ENCODE measurements around the gene CCDC157. TPM values are rescaled to one million over a fixed set of nuclear protein-coding genes. Genes with fewer than 3 reads are reported as not detected.

The CCDC157 gene
- polyA plus RNA-seq, 1 donor from 2014 or later = 32.2 TPM

DNA sequence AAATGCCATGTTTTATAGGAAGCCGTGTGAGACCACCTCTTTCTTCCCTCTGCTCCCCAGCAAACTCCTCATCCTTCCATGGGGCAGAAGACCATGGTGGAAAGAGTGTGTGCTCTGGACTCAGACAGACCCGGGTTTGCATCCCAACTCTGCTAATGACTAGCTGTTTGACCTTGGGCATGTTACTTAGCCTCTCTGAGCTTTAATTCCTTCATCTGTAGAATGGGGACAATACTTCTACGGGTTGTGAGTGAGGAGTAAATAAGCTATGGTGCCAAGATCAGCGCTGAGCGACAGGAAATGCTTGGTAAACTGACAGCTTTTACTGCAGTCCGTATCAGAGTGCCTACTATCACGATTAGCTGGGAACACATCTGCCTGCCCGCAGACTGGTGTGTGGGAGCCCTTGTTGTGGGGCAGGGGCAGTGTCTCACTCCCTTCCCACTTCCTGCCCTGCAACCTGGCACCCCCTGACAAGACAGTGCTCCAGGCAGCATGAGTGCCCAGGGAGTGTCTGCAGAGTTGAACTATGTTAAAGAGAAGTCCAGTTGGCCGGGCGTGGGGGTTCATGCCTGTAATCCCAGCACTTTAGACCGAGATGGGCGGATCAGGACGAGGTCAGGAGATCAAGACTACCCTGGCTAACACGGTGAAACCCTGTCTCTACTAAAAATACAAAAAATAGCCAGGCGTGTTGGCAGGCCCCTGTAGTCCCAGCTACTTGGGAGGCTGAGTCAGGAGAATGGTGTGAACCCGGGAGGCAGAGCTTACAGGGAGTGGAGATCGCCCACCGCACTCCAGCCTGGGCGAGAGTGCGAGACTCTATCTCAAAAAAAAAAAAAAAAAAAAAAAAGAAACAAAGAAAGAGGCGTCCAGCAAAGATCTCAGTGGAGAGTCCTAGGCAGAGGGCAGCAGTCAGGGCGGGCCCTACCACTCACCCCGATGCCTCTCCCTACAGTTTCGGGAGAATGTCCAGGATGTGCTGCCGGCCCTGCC lies 42.2 kb downstream of the CCDC157 start:
- H3K27ac ChIP-seq (ENCODE audit: low read length) = no peak overlapping the region
- TF ChIP-seq EZH2 (IDR thresholded peaks at IDR 0.05; ENCODE audit: borderline replicate concordance, insufficient read depth, low read length, poor library complexity, severe bottlenecking) (no peak), RAD21 (conservative IDR thresholded peaks at IDR 0.05) (no peak), POLR2AphosphoS5 (IDR thresholded peaks at IDR 0.05) (no peak), EP300 (conservative IDR thresholded peaks at IDR 0.05; ENCODE audit: poor library complexity, severe bottlenecking) (no peak), SMC3 (conservative IDR thresholded peaks at IDR 0.05; ENCODE audit: poor library complexity) (no peak), TAF1 (IDR thresholded peaks at IDR 0.05; ENCODE audit: low read depth) (no peak)
- TF ChIP-seq, protein P1, sequence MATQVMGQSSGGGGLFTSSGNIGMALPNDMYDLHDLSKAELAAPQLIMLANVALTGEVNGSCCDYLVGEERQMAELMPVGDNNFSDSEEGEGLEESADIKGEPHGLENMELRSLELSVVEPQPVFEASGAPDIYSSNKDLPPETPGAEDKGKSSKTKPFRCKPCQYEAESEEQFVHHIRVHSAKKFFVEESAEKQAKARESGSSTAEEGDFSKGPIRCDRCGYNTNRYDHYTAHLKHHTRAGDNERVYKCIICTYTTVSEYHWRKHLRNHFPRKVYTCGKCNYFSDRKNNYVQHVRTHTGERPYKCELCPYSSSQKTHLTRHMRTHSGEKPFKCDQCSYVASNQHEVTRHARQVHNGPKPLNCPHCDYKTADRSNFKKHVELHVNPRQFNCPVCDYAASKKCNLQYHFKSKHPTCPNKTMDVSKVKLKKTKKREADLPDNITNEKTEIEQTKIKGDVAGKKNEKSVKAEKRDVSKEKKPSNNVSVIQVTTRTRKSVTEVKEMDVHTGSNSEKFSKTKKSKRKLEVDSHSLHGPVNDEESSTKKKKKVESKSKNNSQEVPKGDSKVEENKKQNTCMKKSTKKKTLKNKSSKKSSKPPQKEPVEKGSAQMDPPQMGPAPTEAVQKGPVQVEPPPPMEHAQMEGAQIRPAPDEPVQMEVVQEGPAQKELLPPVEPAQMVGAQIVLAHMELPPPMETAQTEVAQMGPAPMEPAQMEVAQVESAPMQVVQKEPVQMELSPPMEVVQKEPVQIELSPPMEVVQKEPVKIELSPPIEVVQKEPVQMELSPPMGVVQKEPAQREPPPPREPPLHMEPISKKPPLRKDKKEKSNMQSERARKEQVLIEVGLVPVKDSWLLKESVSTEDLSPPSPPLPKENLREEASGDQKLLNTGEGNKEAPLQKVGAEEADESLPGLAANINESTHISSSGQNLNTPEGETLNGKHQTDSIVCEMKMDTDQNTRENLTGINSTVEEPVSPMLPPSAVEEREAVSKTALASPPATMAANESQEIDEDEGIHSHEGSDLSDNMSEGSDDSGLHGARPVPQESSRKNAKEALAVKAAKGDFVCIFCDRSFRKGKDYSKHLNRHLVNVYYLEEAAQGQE (IDR thresholded peaks at IDR 0.05; ENCODE audit: borderline replicate concordance) = no peak
- H3K9me3 ChIP-seq (ENCODE audit: low read length) = no peaks in the 10 kb centered on the region
- H3F3A ChIP-seq (ENCODE audit: insufficient read depth, low read length, poor library complexity, severe bottlenecking) = no peaks in the 10 kb centered on the region
- H4K20me1 ChIP-seq (ENCODE audit: insufficient read depth) = no peaks in the 10 kb centered on the region
- H3K27me3 ChIP-seq (ENCODE audit: insufficient read depth, low read depth, low read length) = peaks cover 18% of the 10 kb centered on the region
- H3K9ac ChIP-seq (ENCODE audit: low read length) = no peak overlapping the region
- H3K9me2 ChIP-seq (ENCODE audit: insufficient read depth, low read length) = no peaks in the 10 kb centered on the region
- H3K79me2 ChIP-seq (replicated peaks; ENCODE audit: insufficient read depth, low read length) = no peaks in the 10 kb centered on the region
- H3K4me2 ChIP-seq (ENCODE audit: low read length) = no peak overlapping the region
- H3K36me3 ChIP-seq (ENCODE audit: insufficient read depth, low read length) = no peaks in the 10 kb centered on the region
- H3K4me3 ChIP-seq (ENCODE audit: low read length) = no peak overlapping the region
- H2AFZ ChIP-seq (ENCODE audit: low read depth, low read length) = no peak overlapping the region

DNA sequence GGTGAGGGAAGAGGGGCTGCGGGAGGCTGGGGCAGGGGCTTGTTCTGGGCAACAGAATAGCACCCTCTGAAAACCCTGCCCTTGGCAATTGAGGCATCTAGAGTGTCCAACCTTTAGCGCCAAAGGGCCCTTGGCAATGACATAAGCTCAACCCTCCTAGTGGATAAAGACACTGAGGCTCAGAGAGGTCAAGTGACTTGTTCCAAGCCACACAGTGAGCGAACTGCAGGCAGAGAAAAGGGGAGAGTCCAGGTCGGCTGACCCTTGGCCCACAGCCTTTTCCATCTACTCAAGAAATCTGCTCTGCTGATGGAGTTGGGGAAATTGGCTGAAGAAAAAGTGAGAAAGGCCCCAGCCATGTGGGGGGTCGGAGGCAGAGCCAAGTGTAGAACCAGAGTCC lies 42.9 kb downstream of the CCDC157 start:
- no peak overlapping the region for H3K4me3 ChIP-seq (ENCODE audit: low read length)
- no peaks in the 10 kb centered on the region for H3K9me3 ChIP-seq (ENCODE audit: low read length)
- H3K4me2 ChIP-seq (ENCODE audit: low read length) = no peak overlapping the region
- no peaks in the 10 kb centered on the region for H3F3A ChIP-seq (ENCODE audit: insufficient read depth, low read length, poor library complexity, severe bottlenecking)
- H3K27me3 ChIP-seq (ENCODE audit: insufficient read depth, low read depth, low read length) = peaks cover 18% of the 10 kb centered on the region
- H3K27ac ChIP-seq (ENCODE audit: low read length) = no peak overlapping the region
- no peak overlapping the region for H3K9ac ChIP-seq (ENCODE audit: low read length)
- no peak overlapping the region for H2AFZ ChIP-seq (ENCODE audit: low read depth, low read length)
- H3K36me3 ChIP-seq (ENCODE audit: insufficient read depth, low read length) = no peaks in the 10 kb centered on the region
- no peaks in the 10 kb centered on the region for H3K9me2 ChIP-seq (ENCODE audit: insufficient read depth, low read length)
- H4K20me1 ChIP-seq (ENCODE audit: insufficient read depth) = no peaks in the 10 kb centered on the region
- H3K79me2 ChIP-seq (replicated peaks; ENCODE audit: insufficient read depth, low read length) = no peaks in the 10 kb centered on the region
- TF ChIP-seq, protein P1 (IDR thresholded peaks at IDR 0.05; ENCODE audit: borderline replicate concordance) = no peak
- no peak for TF ChIP-seq RAD21 (conservative IDR thresholded peaks at IDR 0.05)
- no peak for TF ChIP-seq MXI1 (conservative IDR thresholded peaks at IDR 0.05; ENCODE audit: poor library complexity, severe bottlenecking)
- TF ChIP-seq, protein P2, sequence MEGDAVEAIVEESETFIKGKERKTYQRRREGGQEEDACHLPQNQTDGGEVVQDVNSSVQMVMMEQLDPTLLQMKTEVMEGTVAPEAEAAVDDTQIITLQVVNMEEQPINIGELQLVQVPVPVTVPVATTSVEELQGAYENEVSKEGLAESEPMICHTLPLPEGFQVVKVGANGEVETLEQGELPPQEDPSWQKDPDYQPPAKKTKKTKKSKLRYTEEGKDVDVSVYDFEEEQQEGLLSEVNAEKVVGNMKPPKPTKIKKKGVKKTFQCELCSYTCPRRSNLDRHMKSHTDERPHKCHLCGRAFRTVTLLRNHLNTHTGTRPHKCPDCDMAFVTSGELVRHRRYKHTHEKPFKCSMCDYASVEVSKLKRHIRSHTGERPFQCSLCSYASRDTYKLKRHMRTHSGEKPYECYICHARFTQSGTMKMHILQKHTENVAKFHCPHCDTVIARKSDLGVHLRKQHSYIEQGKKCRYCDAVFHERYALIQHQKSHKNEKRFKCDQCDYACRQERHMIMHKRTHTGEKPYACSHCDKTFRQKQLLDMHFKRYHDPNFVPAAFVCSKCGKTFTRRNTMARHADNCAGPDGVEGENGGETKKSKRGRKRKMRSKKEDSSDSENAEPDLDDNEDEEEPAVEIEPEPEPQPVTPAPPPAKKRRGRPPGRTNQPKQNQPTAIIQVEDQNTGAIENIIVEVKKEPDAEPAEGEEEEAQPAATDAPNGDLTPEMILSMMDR (IDR thresholded peaks at IDR 0.05; ENCODE audit: poor library complexity, severe bottlenecking) = no peak
- no peak for TF ChIP-seq EP300 (conservative IDR thresholded peaks at IDR 0.05; ENCODE audit: poor library complexity, severe bottlenecking)
- TF ChIP-seq EZH2 (IDR thresholded peaks at IDR 0.05; ENCODE audit: borderline replicate concordance, insufficient read depth, low read length, poor library complexity, severe bottlenecking) = no peak
- no peak for TF ChIP-seq SMC3 (conservative IDR thresholded peaks at IDR 0.05; ENCODE audit: poor library complexity)
- TF ChIP-seq POLR2AphosphoS5 (IDR thresholded peaks at IDR 0.05) = no peak
- TF ChIP-seq TAF1 (IDR thresholded peaks at IDR 0.05; ENCODE audit: low read depth) = no peak
